Measurements from ENCODE around the gene FAM163B. TPM values are rescaled to one million over a fixed set of nuclear protein-coding genes. Genes with fewer than 3 reads are reported as not detected.

The FAM163B gene
- total RNA-seq, 1 donor: not detected

- DNase-seq (ENCODE audit: insufficient read length, low spot score, missing footprints): peak; percentile 51
- TF ChIP-seq CTCF (IDR thresholded peaks at IDR 0.05; ENCODE audit: extremely low read depth, low read depth, low read length): no peak
- peaks cover 10% of the 10 kb centered on the region for H3K27me3 ChIP-seq (ENCODE audit: insufficient read depth, low read length)
These were observed 35.0 kb upstream of the FAM163B start for GRCh38 chr9:133643978-133644760.

GRCh38 chr9:133643362-133643755, 34.2 kb upstream of the FAM163B start:
- Histone ChIP-seq H3K9me3 (ENCODE audit: low read depth, low read length) (no peaks in the 10 kb centered on the region), H3K79me2 (ENCODE audit: insufficient read depth, low read length) (no peaks in the 10 kb centered on the region), H3K36me3 (ENCODE audit: insufficient read depth, low read length) (no peaks in the 10 kb centered on the region), H3K27ac (ENCODE audit: low read depth, low read length) (no peak overlapping the region), H3K4me2 (ENCODE audit: insufficient read depth, low read length) (no peak overlapping the region), H3K4me1 (ENCODE audit: insufficient read depth, low read length) (no peaks in the 10 kb centered on the region), H3K27me3 (ENCODE audit: insufficient read depth, low read length) (peaks cover 7% of the 10 kb centered on the region), H4K20me1 (ENCODE audit: insufficient read depth, low read length) (no peaks in the 10 kb centered on the region), H3K4me3 (ENCODE audit: insufficient read depth, low read length) (no peak overlapping the region), H2AFZ (ENCODE audit: low read length) (no peak overlapping the region)
- peak; percentile 61 for DNase-seq (ENCODE audit: insufficient read length, low spot score, missing footprints)
- no peak for TF ChIP-seq CTCF (IDR thresholded peaks at IDR 0.05; ENCODE audit: extremely low read depth, low read depth, low read length)

More at GRCh38 chr9:133643978-133644760, 35.0 kb upstream of the FAM163B start:
- no peak overlapping the region for H2AFZ ChIP-seq (ENCODE audit: low read length)
- no peaks in the 10 kb centered on the region for H4K20me1 ChIP-seq (ENCODE audit: insufficient read depth, low read length)
- no peaks in the 10 kb centered on the region for H3K4me1 ChIP-seq (ENCODE audit: insufficient read depth, low read length)
- H3K27ac ChIP-seq (ENCODE audit: low read depth, low read length): no peak overlapping the region
- no peak overlapping the region for H3K4me3 ChIP-seq (ENCODE audit: insufficient read depth, low read length)
- H3K9me3 ChIP-seq (ENCODE audit: low read depth, low read length): no peaks in the 10 kb centered on the region
- no peaks in the 10 kb centered on the region for H3K36me3 ChIP-seq (ENCODE audit: insufficient read depth, low read length)
- H3K4me2 ChIP-seq (ENCODE audit: insufficient read depth, low read length): no peak overlapping the region
- H3K79me2 ChIP-seq (ENCODE audit: insufficient read depth, low read length): no peaks in the 10 kb centered on the region

GRCh38 chr9:133642708-133643361, 33.6 kb upstream of the FAM163B start:
- DNase-seq (ENCODE audit: insufficient read length, low spot score, missing footprints): peak; percentile 47
- H3K36me3 ChIP-seq (ENCODE audit: insufficient read depth, low read length): no peaks in the 10 kb centered on the region
- H3K4me2 ChIP-seq (ENCODE audit: insufficient read depth, low read length): no peak overlapping the region
- no peaks in the 10 kb centered on the region for H3K79me2 ChIP-seq (ENCODE audit: insufficient read depth, low read length)
- no peak overlapping the region for H2AFZ ChIP-seq (ENCODE audit: low read length)
- H3K4me1 ChIP-seq (ENCODE audit: insufficient read depth, low read length): no peaks in the 10 kb centered on the region
- H3K27me3 ChIP-seq (ENCODE audit: insufficient read depth, low read length): peaks cover 7% of the 10 kb centered on the region
- no peaks in the 10 kb centered on the region for H3K9me3 ChIP-seq (ENCODE audit: low read depth, low read length)
- H3K27ac ChIP-seq (ENCODE audit: low read depth, low read length): no peak overlapping the region
- H4K20me1 ChIP-seq (ENCODE audit: insufficient read depth, low read length): no peaks in the 10 kb centered on the region
- no peak for TF ChIP-seq CTCF (IDR thresholded peaks at IDR 0.05; ENCODE audit: extremely low read depth, low read depth, low read length)
- H3K4me3 ChIP-seq (ENCODE audit: insufficient read depth, low read length): no peak overlapping the region
